ENCODE measurements around the gene SGIP1.

The SGIP1 gene

GRCh38 chr1:66493731-66494130, 40.2 kb upstream of the SGIP1 start:
- TF ChIP-seq RAD21 (IDR thresholded peaks at IDR 0.05; ENCODE audit: low read depth) (no peak), REST (IDR thresholded peaks at IDR 0.05; ENCODE audit: low read depth) (no peak), EP300 (IDR thresholded peaks at IDR 0.05; ENCODE audit: borderline replicate concordance) (no peak), TEAD4 (IDR thresholded peaks at IDR 0.05) (no peak), EGR1 (IDR thresholded peaks at IDR 0.05) (no peak), CREB1 (IDR thresholded peaks at IDR 0.05; ENCODE audit: low read depth) (no peak), CEBPB (IDR thresholded peaks at IDR 0.05) (no peak), MAX (IDR thresholded peaks at IDR 0.05) (no peak), ZBTB7A (IDR thresholded peaks at IDR 0.05; ENCODE audit: low read depth) (no peak), TCF12 (IDR thresholded peaks at IDR 0.05; ENCODE audit: low read depth) (no peak), USF1 (IDR thresholded peaks at IDR 0.05) (no peak), YY1 (IDR thresholded peaks at IDR 0.05; ENCODE audit: low read depth) (no peak), TAF1 (IDR thresholded peaks at IDR 0.05; ENCODE audit: low read depth) (no peak), NFIC (IDR thresholded peaks at IDR 0.05) (no peak), FOXM1 (IDR thresholded peaks at IDR 0.05; ENCODE audit: borderline replicate concordance, low read depth) (no peak)

GRCh38 chr1:66494482-66494881, 39.5 kb upstream of the SGIP1 start:
- TF ChIP-seq NFIC (IDR thresholded peaks at IDR 0.05), result no peak
- TF ChIP-seq ZBTB7A (IDR thresholded peaks at IDR 0.05; ENCODE audit: low read depth), result no peak

- TF ChIP-seq TEAD4 (IDR thresholded peaks at IDR 0.05) (no peak), MAX (IDR thresholded peaks at IDR 0.05) (no peak), EGR1 (IDR thresholded peaks at IDR 0.05) (no peak), TAF1 (IDR thresholded peaks at IDR 0.05; ENCODE audit: low read depth) (no peak), EP300 (IDR thresholded peaks at IDR 0.05; ENCODE audit: borderline replicate concordance) (no peak), RAD21 (IDR thresholded peaks at IDR 0.05; ENCODE audit: low read depth) (no peak), FOXM1 (IDR thresholded peaks at IDR 0.05; ENCODE audit: borderline replicate concordance, low read depth) (no peak), REST (IDR thresholded peaks at IDR 0.05; ENCODE audit: low read depth) (no peak), CREB1 (IDR thresholded peaks at IDR 0.05; ENCODE audit: low read depth) (no peak), NFIC (IDR thresholded peaks at IDR 0.05) (no peak), YY1 (IDR thresholded peaks at IDR 0.05; ENCODE audit: low read depth) (no peak), TCF12 (IDR thresholded peaks at IDR 0.05; ENCODE audit: low read depth) (no peak), CEBPB (IDR thresholded peaks at IDR 0.05) (no peak), ZBTB7A (IDR thresholded peaks at IDR 0.05; ENCODE audit: low read depth) (no peak), USF1 (IDR thresholded peaks at IDR 0.05) (no peak)
These were observed 38.5 kb upstream of the SGIP1 start for GRCh38 chr1:66495495-66495894.

- TF ChIP-seq EGR1 (IDR thresholded peaks at IDR 0.05), result no peak
- no peak for TF ChIP-seq USF1 (IDR thresholded peaks at IDR 0.05)
- TF ChIP-seq CREB1 (IDR thresholded peaks at IDR 0.05; ENCODE audit: low read depth), result no peak
- TF ChIP-seq YY1 (IDR thresholded peaks at IDR 0.05; ENCODE audit: low read depth), result no peak
- TF ChIP-seq REST (IDR thresholded peaks at IDR 0.05; ENCODE audit: low read depth), result no peak
- no peak for TF ChIP-seq TAF1 (IDR thresholded peaks at IDR 0.05; ENCODE audit: low read depth)
- TF ChIP-seq FOXM1 (IDR thresholded peaks at IDR 0.05; ENCODE audit: borderline replicate concordance, low read depth), result no peak
- TF ChIP-seq TEAD4 (IDR thresholded peaks at IDR 0.05), result no peak
- TF ChIP-seq NFIC (IDR thresholded peaks at IDR 0.05), result no peak
- no peak for TF ChIP-seq ZBTB7A (IDR thresholded peaks at IDR 0.05; ENCODE audit: low read depth)
- no peak for TF ChIP-seq CEBPB (IDR thresholded peaks at IDR 0.05)
- no peak for TF ChIP-seq RAD21 (IDR thresholded peaks at IDR 0.05; ENCODE audit: low read depth)
- TF ChIP-seq TCF12 (IDR thresholded peaks at IDR 0.05; ENCODE audit: low read depth), result no peak
- TF ChIP-seq EP300 (IDR thresholded peaks at IDR 0.05; ENCODE audit: borderline replicate concordance), result no peak
These were observed 36.0 kb upstream of the SGIP1 start for GRCh38 chr1:66497910-66498309.
